Skeletal muscle tissue (tissue), 4 donors: ENCODE measurements around the gene UST. TPM values are rescaled to one million over a fixed set of nuclear protein-coding genes. Genes with fewer than 3 reads are reported as not detected.

Experiments used
- H3K27ac ChIP-seq: one replicate; pipeline ENCODE4 v1.7.0; 2013; ENCODE audit warnings: mild to moderate bottlenecking, low read depth, low read length, inconsistent platforms
- H3K27me3 ChIP-seq, 3 donors: one replicate each; pipeline ENCODE4 v1.7.0; 2013; ENCODE audit warnings: low read length in 3 of 3; ENCODE audit not compliant: control insufficient read depth in 3 of 3, insufficient read depth in 3 of 3
- H3K36me3 ChIP-seq, 3 donors: one replicate each; pipeline ENCODE4 v1.7.0; 2013; ENCODE audit warnings: low read length in 3 of 3; ENCODE audit not compliant: control insufficient read depth in 3 of 3, insufficient read depth in 3 of 3
- H3K4me1 ChIP-seq, 3 donors: one replicate each; pipeline ENCODE4 v1.7.0; 2013; ENCODE audit warnings: low read length in 3 of 3, mild to moderate bottlenecking in 3 of 3; ENCODE audit not compliant: control insufficient read depth in 3 of 3, insufficient read depth in 3 of 3
- H3K4me3 ChIP-seq, 3 donors: one replicate each; pipeline ENCODE4 v1.7.0; 2013; ENCODE audit warnings: low read length in 3 of 3
- H3K9ac ChIP-seq, 3 donors: one replicate each; pipeline ENCODE4 v1.7.0; 2013; ENCODE audit warnings: low read length in 3 of 3, mild to moderate bottlenecking in 3 of 3, moderate library complexity in 2 of 3, low read depth in 1 of 3
- H3K9me3 ChIP-seq, 3 donors: one replicate each; pipeline ENCODE4 v1.7.0; 2013; ENCODE audit warnings: low read length in 3 of 3; ENCODE audit not compliant: control insufficient read depth in 3 of 3
- total RNA-seq: library from RNA; depleted of rRNA; stranded (reverse); fragments of >200 nt; gene quantifications from one replicate; pipeline ENCODE4 v1.2.3, GENCODE V29; 2014
- donor health status: Osteomylitis.

Gene UST
- total RNA-seq, 1 donor from 2014 or later = 14.6 TPM

- Histone ChIP-seq H3K9ac (no peak overlapping the region), H3K27ac (no peak overlapping the region), H3K4me3 (no peak overlapping the region), H3K9me3 (no peaks in the 10 kb centered on the region), H3K27me3 (no peaks in the 10 kb centered on the region), H3K36me3 (no peaks in the 10 kb centered on the region), H3K4me1 (no peaks in the 10 kb centered on the region)
Observed at GRCh38 chr6:149055195-149055899, 308.5 kb downstream of the UST start.

DNA sequence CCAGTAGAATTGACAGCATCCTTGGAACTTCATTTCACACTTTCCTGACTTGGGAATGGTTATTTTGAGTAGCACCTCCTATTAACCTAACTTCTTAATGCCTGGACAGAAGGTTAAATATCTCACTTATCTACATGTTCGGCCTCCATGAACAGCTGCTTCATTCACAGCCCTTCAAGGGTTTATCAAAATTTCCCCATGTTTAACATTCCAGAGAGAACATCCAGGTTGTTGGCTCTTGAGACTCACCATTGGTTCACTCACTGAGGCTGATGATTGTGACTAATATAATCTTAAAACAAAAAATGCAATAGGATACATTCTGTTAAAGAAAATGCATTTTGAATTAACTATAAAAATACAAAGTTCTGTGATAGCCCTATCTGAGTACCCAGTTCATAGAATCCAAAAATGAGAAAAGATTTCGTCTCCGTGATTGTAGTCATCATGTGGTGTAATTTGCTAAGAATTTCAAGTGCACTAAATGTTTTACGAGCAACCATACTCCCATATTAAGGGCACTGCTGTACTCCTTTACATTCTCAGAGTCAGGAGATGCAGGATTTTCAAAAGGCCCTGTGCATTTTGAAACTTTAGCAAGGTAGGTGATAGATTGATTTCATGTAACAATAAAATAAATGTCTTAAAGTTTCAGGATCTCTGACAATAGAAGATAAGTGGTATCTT is 310.1 kb downstream of the UST start:
- H3K4me3 ChIP-seq = no peak overlapping the region
- H3K9me3 ChIP-seq = no peaks in the 10 kb centered on the region
- no peaks in the 10 kb centered on the region for H3K36me3 ChIP-seq
- no peak overlapping the region for H3K27ac ChIP-seq
- H3K27me3 ChIP-seq = no peaks in the 10 kb centered on the region
- peaks cover 0 to 6% (median 5%) of the 10 kb centered on the region in 3 donors for H3K4me1 ChIP-seq
- H3K9ac ChIP-seq = no peak overlapping the region

GRCh38 chr6:149057464-149057840 is 310.6 kb downstream of the UST start:
- Histone ChIP-seq H3K27ac (no peak overlapping the region), H3K9ac (no peak overlapping the region), H3K27me3 (no peaks in the 10 kb centered on the region), H3K4me3 (no peak overlapping the region), H3K9me3 (no peaks in the 10 kb centered on the region), H3K4me1 (peaks cover 0 to 6% (median 5%) of the 10 kb centered on the region in 3 donors), H3K36me3 (no peaks in the 10 kb centered on the region)

DNA sequence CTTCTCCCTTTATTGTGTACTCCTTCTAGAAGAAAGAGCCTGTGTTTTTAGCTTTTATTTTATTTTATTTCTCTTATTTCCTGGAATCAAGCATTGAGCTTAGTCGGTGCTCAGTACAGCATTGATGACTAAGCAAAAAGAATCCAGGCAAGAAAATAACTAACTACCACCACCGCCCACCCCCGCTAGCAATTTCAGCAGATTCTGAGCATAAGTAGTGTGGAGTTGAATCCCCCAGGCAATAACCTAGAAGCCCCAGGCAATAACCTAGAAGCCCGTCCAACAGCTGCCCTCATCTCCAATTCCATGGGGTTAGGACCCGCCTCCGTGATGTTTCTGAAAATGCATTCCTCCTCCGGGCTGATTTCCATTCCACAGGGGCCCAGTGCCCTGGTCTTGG is 312.7 kb downstream of the UST start:
- peaks cover 0 to 2% (median 0%) of the 10 kb centered on the region in 3 donors for H3K27me3 ChIP-seq
- H3K4me3 ChIP-seq = no peak overlapping the region
- no peak overlapping the region for H3K27ac ChIP-seq
- H3K9me3 ChIP-seq = no peaks in the 10 kb centered on the region
- peaks cover 0 to 6% (median 5%) of the 10 kb centered on the region in 3 donors for H3K4me1 ChIP-seq
- H3K36me3 ChIP-seq = no peaks in the 10 kb centered on the region
- no peak overlapping the region for H3K9ac ChIP-seq

- no peaks in the 10 kb centered on the region for H3K9me3 ChIP-seq
- H3K27me3 ChIP-seq = peaks cover 0 to 2% (median 0%) of the 10 kb centered on the region in 3 donors
- no peak overlapping the region for H3K4me3 ChIP-seq
- no peaks in the 10 kb centered on the region for H3K36me3 ChIP-seq
- no peak overlapping the region for H3K27ac ChIP-seq
- H3K9ac ChIP-seq = no peak overlapping the region
- peaks cover 0 to 6% (median 5%) of the 10 kb centered on the region in 3 donors for H3K4me1 ChIP-seq
Observed at GRCh38 chr6:149060300-149060984, 313.6 kb downstream of the UST start.

DNA sequence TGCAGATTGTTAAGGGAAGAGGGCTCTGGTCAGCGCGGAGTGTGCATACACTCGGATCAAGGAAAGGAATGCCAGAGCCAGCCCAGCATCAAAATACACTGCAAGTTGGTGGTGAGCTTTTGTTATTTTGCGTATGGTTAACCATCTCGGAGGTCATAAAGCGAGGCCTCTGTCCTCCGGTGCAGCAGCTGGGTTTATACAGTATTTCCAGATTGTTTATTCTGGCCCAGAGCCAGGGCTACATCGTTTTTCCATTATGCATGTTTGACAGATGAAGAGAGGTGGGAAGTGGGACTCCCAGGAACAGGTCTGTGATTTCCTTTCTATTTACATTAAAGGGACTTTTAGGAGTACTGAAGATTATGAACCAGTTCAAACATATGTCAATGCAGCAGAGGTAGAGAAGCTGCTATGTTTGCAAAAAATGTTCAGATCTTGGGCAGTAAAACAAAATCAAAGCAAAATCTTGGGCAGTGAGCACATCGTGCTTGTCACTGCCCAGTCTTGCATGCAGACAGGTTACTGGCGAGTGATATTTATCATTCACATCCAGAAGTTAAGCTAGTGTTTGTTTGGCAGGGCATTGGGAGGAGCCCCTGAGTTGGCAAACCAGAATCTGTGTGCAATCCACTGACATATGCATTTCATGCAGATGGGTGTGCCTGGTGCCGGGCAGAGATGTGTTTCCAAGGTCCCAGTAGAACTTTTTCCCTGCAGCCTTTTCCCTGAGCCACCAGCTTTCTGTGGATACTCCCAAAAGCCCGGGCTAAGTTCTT is 314.3 kb downstream of the UST start:
- Histone ChIP-seq H3K9ac (no peak overlapping the region), H3K27ac (no peak overlapping the region), H3K4me1 (peaks cover 0 to 6% (median 5%) of the 10 kb centered on the region in 3 donors), H3K9me3 (no peaks in the 10 kb centered on the region), H3K4me3 (no peak overlapping the region), H3K27me3 (peaks cover 0 to 8% (median 0%) of the 10 kb centered on the region in 3 donors), H3K36me3 (no peaks in the 10 kb centered on the region)

DNA sequence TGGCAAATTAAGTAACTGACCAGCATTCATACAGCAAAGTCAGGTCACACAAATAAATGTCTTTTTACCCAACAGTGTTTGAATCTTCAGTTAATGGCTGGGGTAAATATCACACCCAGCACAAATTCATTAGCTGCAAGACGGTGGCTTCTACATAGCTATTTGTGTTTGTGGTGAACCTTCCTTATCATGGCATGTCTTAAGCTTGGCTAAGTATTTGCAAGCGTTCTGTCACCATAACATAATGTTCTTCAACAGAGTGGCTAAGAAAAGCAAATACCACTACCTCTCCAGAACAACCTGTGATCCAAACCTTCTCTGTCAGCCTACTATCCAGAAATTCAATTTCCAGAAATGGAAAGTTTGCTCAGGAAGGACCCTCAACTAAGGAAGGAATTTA is 315.1 kb downstream of the UST start:
- no peaks in the 10 kb centered on the region for H3K36me3 ChIP-seq
- peaks cover 0 to 6% (median 5%) of the 10 kb centered on the region in 3 donors for H3K4me1 ChIP-seq
- H3K9ac ChIP-seq = no peak overlapping the region
- H3K9me3 ChIP-seq = no peaks in the 10 kb centered on the region
- H3K27me3 ChIP-seq = peaks cover 0 to 8% (median 0%) of the 10 kb centered on the region in 3 donors
- H3K4me3 ChIP-seq = no peak overlapping the region
- H3K27ac ChIP-seq = no peak overlapping the region

GRCh38 chr6:149062653-149063348 is 316.0 kb downstream of the UST start:
- Histone ChIP-seq H3K9ac (no peak overlapping the region), H3K36me3 (no peaks in the 10 kb centered on the region), H3K27ac (no peak overlapping the region), H3K4me1 (peaks cover 0 to 6% (median 5%) of the 10 kb centered on the region in 3 donors), H3K9me3 (no peaks in the 10 kb centered on the region), H3K4me3 (no peak overlapping the region), H3K27me3 (peaks cover 0 to 8% (median 0%) of the 10 kb centered on the region in 3 donors)

DNA sequence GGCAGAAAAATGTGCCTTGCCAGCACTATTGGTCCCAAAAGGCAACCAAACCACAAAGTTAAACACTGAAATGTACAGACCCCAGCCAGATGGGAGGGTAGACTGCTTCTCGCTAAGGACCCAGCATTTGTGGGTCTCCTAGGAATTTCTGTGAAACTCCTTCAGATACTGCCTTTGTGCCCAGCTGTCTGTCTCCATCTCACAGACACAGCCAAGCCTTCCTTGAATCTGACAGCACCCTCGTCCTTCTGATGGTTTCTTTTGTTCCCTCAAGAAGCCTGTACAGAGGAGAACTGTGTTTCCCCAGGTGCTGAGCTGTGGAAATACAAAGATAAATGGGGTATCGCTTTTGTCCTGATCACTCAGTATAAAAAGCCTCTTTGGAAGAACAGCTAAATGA is 316.6 kb downstream of the UST start:
- Histone ChIP-seq H3K27me3 (peaks cover 0 to 8% (median 0%) of the 10 kb centered on the region in 3 donors), H3K4me3 (no peak overlapping the region), H3K9me3 (no peaks in the 10 kb centered on the region), H3K4me1 (peaks cover 0 to 6% (median 5%) of the 10 kb centered on the region in 3 donors), H3K27ac (no peak overlapping the region), H3K36me3 (no peaks in the 10 kb centered on the region), H3K9ac (no peak overlapping the region)
